Gastroesophageal sphincter (tissue), 3 donors: ENCODE data around the gene SUCLG2.

Experiments
- CTCF ChIP-seq, 4 experiments: fragments of 200-600 bp in 2 of 4; fragments of 450-650 bp in 2 of 4; sonication (generic) in 1 of 4; IDR thresholded peaks; one replicate each; pipeline ENCODE4 v1.5.1; 2017 to 2019; ENCODE audit warnings: antibody characterized with exemption in 4 of 4, mild to moderate bottlenecking in 2 of 4, moderate library complexity in 2 of 4
- POLR2A ChIP-seq, 2 donors: fragments of 450-650 bp; IDR thresholded peaks; one replicate each; pipeline ENCODE4 v1.6.1; 2017; ENCODE audit warnings: antibody characterized with exemption in 2 of 2, mild to moderate bottlenecking in 2 of 2, moderate library complexity in 1 of 2

- no peak for TF ChIP-seq CTCF (IDR thresholded peaks at IDR 0.05)
- TF ChIP-seq POLR2A (IDR thresholded peaks at IDR 0.05), result no peak
Measured at GRCh38 chr3:67484085-67484484, 170.3 kb downstream of the SUCLG2 start.
